Measurements from ENCODE around the gene P4HB.

DNA sequence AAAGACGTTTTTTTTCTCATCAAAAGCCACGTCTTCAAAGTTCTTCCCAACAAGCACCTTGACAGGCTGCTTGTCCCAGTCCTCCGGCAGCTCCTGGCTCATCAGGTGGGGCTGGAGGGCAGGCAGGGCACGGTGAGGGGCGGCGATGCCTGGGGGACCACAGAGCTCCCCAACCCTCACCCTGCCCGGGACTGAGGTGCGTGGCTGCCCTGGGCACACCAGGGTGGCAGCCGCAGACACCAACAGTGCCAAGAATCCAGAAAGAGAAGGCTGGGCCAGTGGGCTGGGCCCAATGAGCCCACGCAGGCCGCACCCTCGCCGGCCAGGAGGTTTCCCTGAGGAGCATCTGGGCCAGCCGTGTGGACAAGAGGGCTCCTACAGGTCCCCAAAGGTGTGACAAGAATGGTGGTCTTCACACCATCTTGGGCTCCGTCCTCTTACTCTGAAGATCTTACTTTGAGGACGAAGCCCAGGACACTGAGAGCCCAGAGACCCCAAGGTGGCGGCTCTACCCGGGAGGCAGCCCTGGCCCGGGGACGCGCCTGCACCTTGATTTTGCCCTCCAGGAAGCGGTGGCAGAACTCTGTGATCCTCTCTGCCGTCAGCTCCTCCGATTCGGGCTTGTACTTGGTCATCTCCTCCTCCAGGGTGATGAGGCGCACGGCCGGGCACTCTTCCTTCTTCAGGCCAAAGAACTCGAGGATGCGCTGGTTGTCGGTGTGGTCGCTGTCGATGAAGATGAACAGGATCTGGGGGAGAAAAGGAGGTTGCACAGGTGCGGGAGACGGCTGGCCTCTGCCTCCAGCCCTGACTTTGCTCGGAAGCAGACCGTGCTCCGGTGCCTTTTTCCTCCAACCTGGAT is 14.2 kb downstream of the P4HB start:
- TF ChIP-seq LEF1 (IDR thresholded peaks at IDR 0.05; ENCODE audit: borderline replicate concordance), result no peak
- TF ChIP-seq FOXM1 (IDR thresholded peaks at IDR 0.05; ENCODE audit: borderline replicate concordance), result no peak
- TF ChIP-seq BHLHE40 (IDR thresholded peaks at IDR 0.05; ENCODE audit: borderline replicate concordance), result no peak
- TF ChIP-seq NFRKB (IDR thresholded peaks at IDR 0.05), result no peak
- TF ChIP-seq CTBP1 (IDR thresholded peaks at IDR 0.05; ENCODE audit: borderline replicate concordance), result no peak
- TF ChIP-seq L3MBTL2 (conservative IDR thresholded peaks at IDR 0.05), result no peak
- TF ChIP-seq FOXA1 (IDR thresholded peaks at IDR 0.05), result no peak
- no peak for TF ChIP-seq ARNT (IDR thresholded peaks at IDR 0.05)
- TF ChIP-seq FOXK2 (IDR thresholded peaks at IDR 0.05), result no peak
- no peak for TF ChIP-seq SP1 (IDR thresholded peaks at IDR 0.05)
- no peak for TF ChIP-seq ELF4 (IDR thresholded peaks at IDR 0.05)
